GM23338 (cell line): ENCODE measurements around the gene GLRX. TPM values are rescaled to one million over a fixed set of nuclear protein-coding genes. Genes with fewer than 3 reads are reported as not detected.

ENCODE experiments used
- ZNF114 ChIP-seq: fragments of 250-450 bp; sonication (Bioruptor Pico); IDR thresholded peaks from 2 replicates; pipeline ENCODE4 v1.5.0; 2020; ENCODE audit warnings: mild to moderate bottlenecking, moderate library complexity
- polyA plus RNA-seq: library from polyadenylated mRNA; unstranded; fragments of >200 nt; fragmentation: Nextera tagmentation; extraction: Ambion mirVana; gene quantifications from 2 replicates; pipeline ENCODE4 v1.2.1, GENCODE V29; 2016
- total RNA-seq: library from RNA; depleted of rRNA; stranded (reverse); fragments of >200 nt; shearing (Covaris generic); gene quantifications from 2 replicates; pipeline ENCODE4 v1.2.3, GENCODE V29; 2014
- TF ChIP-seq, protein P1 (sequence below): fragments of 250-450 bp; sonication (Bioruptor Pico); IDR thresholded peaks from 2 replicates; pipeline ENCODE4 v1.5.0; 2020; ENCODE audit warnings: mild to moderate bottlenecking, moderate library complexity
- TF ChIP-seq, protein P2 (sequence below): IDR thresholded peaks from one replicate; pipeline ENCODE4 v1.6.1; 2018; ENCODE audit warnings: antibody characterized with exemption; ENCODE audit not compliant: unreplicated experiment
- TF ChIP-seq, protein P3 (sequence below): IDR thresholded peaks from 2 replicates; pipeline ENCODE4 v1.6.1; 2016; ENCODE audit warnings: antibody characterized with exemption

The GLRX gene
- total and polyA plus RNA-seq, 2 experiments from 2014 or later, result 9.5 to 42.2 TPM

DNA sequence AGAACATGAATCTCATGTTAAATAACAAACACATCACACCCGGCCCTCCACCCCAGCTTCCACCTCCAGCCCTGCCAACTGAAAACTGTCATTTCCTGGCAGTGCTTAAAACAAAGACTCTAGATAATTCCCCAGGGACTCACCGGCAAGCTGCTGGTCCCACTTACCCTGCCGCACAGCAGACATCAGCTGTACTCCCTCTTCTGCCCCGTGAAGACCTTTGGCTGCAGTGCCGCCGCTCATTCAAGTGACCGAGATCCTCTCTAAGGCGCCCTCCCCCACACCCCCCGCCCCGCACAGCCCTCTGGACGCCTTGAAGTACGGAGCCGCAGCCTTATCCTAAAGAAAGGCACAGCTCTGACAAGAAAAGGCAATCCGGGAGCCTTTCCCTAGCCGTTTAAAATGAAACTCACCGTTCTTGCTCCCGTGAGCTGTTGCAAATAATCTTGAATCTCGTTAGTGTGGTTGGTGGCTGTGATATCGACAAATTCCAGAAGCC is 434 bp downstream of the GLRX start (continued):
- TF ChIP-seq, protein P1, sequence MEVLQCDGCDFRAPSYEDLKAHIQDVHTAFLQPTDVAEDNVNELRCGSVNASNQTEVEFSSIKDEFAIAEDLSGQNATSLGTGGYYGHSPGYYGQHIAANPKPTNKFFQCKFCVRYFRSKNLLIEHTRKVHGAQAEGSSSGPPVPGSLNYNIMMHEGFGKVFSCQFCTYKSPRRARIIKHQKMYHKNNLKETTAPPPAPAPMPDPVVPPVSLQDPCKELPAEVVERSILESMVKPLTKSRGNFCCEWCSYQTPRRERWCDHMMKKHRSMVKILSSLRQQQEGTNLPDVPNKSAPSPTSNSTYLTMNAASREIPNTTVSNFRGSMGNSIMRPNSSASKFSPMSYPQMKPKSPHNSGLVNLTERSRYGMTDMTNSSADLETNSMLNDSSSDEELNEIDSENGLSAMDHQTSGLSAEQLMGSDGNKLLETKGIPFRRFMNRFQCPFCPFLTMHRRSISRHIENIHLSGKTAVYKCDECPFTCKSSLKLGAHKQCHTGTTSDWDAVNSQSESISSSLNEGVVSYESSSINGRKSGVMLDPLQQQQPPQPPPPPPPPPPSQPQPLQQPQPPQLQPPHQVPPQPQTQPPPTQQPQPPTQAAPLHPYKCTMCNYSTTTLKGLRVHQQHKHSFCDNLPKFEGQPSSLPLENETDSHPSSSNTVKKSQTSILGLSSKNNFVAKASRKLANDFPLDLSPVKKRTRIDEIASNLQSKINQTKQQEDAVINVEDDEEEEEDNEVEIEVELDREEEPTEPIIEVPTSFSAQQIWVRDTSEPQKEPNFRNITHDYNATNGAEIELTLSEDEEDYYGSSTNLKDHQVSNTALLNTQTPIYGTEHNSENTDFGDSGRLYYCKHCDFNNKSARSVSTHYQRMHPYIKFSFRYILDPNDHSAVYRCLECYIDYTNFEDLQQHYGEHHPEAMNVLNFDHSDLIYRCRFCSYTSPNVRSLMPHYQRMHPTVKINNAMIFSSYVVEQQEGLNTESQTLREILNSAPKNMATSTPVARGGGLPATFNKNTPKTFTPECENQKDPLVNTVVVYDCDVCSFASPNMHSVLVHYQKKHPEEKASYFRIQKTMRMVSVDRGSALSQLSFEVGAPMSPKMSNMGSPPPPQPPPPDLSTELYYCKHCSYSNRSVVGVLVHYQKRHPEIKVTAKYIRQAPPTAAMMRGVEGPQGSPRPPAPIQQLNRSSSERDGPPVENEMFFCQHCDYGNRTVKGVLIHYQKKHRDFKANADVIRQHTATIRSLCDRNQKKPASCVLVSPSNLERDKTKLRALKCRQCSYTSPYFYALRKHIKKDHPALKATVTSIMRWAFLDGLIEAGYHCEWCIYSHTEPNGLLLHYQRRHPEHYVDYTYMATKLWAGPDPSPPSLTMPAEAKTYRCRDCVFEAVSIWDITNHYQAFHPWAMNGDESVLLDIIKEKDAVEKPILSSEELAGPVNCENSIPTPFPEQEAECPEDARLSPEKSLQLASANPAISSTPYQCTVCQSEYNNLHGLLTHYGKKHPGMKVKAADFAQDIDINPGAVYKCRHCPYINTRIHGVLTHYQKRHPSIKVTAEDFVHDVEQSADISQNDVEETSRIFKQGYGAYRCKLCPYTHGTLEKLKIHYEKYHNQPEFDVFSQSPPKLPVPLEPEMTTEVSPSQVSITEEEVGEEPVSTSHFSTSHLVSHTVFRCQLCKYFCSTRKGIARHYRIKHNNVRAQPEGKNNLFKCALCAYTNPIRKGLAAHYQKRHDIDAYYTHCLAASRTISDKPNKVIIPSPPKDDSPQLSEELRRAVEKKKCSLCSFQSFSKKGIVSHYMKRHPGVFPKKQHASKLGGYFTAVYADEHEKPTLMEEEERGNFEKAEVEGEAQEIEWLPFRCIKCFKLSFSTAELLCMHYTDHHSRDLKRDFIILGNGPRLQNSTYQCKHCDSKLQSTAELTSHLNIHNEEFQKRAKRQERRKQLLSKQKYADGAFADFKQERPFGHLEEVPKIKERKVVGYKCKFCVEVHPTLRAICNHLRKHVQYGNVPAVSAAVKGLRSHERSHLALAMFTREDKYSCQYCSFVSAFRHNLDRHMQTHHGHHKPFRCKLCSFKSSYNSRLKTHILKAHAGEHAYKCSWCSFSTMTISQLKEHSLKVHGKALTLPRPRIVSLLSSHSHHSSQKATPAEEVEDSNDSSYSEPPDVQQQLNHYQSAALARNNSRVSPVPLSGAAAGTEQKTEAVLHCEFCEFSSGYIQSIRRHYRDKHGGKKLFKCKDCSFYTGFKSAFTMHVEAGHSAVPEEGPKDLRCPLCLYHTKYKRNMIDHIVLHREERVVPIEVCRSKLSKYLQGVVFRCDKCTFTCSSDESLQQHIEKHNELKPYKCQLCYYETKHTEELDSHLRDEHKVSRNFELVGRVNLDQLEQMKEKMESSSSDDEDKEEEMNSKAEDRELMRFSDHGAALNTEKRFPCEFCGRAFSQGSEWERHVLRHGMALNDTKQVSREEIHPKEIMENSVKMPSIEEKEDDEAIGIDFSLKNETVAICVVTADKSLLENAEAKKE (CRISPR knock-in tag), result no peak
- TF ChIP-seq ZNF114 (CRISPR knock-in tag), result no peak
- TF ChIP-seq, protein P2, sequence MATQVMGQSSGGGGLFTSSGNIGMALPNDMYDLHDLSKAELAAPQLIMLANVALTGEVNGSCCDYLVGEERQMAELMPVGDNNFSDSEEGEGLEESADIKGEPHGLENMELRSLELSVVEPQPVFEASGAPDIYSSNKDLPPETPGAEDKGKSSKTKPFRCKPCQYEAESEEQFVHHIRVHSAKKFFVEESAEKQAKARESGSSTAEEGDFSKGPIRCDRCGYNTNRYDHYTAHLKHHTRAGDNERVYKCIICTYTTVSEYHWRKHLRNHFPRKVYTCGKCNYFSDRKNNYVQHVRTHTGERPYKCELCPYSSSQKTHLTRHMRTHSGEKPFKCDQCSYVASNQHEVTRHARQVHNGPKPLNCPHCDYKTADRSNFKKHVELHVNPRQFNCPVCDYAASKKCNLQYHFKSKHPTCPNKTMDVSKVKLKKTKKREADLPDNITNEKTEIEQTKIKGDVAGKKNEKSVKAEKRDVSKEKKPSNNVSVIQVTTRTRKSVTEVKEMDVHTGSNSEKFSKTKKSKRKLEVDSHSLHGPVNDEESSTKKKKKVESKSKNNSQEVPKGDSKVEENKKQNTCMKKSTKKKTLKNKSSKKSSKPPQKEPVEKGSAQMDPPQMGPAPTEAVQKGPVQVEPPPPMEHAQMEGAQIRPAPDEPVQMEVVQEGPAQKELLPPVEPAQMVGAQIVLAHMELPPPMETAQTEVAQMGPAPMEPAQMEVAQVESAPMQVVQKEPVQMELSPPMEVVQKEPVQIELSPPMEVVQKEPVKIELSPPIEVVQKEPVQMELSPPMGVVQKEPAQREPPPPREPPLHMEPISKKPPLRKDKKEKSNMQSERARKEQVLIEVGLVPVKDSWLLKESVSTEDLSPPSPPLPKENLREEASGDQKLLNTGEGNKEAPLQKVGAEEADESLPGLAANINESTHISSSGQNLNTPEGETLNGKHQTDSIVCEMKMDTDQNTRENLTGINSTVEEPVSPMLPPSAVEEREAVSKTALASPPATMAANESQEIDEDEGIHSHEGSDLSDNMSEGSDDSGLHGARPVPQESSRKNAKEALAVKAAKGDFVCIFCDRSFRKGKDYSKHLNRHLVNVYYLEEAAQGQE, result no peak
- TF ChIP-seq, protein P3, sequence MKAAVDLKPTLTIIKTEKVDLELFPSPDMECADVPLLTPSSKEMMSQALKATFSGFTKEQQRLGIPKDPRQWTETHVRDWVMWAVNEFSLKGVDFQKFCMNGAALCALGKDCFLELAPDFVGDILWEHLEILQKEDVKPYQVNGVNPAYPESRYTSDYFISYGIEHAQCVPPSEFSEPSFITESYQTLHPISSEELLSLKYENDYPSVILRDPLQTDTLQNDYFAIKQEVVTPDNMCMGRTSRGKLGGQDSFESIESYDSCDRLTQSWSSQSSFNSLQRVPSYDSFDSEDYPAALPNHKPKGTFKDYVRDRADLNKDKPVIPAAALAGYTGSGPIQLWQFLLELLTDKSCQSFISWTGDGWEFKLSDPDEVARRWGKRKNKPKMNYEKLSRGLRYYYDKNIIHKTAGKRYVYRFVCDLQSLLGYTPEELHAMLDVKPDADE, result no peak
